Brain microvascular endothelial cell (primary cell): ENCODE data around the gene RPS3.

ENCODE experiments used
- DNase-seq: peaks from one replicate; pipeline ENCODE4 v3.0.0-alpha.2; 2020
- H3K27ac ChIP-seq: fragments of 250-450 bp; sonication (Bioruptor Pico); 2 replicates; pipeline ENCODE4 v1.5.1; 2020; ENCODE audit warnings: mild to moderate bottlenecking, moderate library complexity
- H3K27me3 ChIP-seq: fragments of 250-450 bp; sonication (Bioruptor Pico); replicated peaks from 2 replicates; pipeline ENCODE4 v1.5.1; 2020; ENCODE audit warnings: mild to moderate bottlenecking
- H3K36me3 ChIP-seq: fragments of 250-450 bp; sonication (Bioruptor Pico); replicated peaks from 2 replicates; pipeline ENCODE4 v1.5.1; 2020; ENCODE audit warnings: mild to moderate bottlenecking
- H3K4me3 ChIP-seq: 2 replicates; pipeline ENCODE4 v1.5.1; 2011; ENCODE audit warnings: low read depth, mild to moderate bottlenecking, control low read depth, low read length, moderate library complexity
- CTCF ChIP-seq: IDR thresholded peaks from 2 replicates; pipeline ENCODE4 v1.5.1; 2011; ENCODE audit warnings: low read depth, mild to moderate bottlenecking, moderate library complexity, low read length, control low read depth, inconsistent platforms; ENCODE audit errors: missing control alignments
- in situ Hi-C: cut with HindIII; loops from 2 replicates; pipeline ENCODE4 v1.10.0; 2017; ENCODE audit warnings: low sequenced_read_pairs, low pct_ligation_motif_present

Gene RPS3

GRCh38 chr11:75420224-75421034 is 21.1 kb downstream of the RPS3 start:
- Histone ChIP-seq H3K36me3 (peaks cover 3% of the 10 kb centered on the region), H3K27me3 (no peaks in the 10 kb centered on the region), H3K27ac (no peak overlapping the region), H3K4me3 (no peak overlapping the region)
- in situ Hi-C loops: no loop called here
- no peak for TF ChIP-seq CTCF
- DNase-seq: no peak

GRCh38 chr11:75421035-75421602 is 21.8 kb downstream of the RPS3 start:
- no peak overlapping the region for H3K4me3 ChIP-seq
- H3K36me3 ChIP-seq: peaks cover under 1% of the 10 kb centered on the region
- no peak for TF ChIP-seq CTCF
- in situ Hi-C loops: no loop called here
- no peak for DNase-seq
- no peaks in the 10 kb centered on the region for H3K27me3 ChIP-seq
- no peak overlapping the region for H3K27ac ChIP-seq

- in situ Hi-C loops: no loop called here
- no peaks in the 10 kb centered on the region for H3K36me3 ChIP-seq
- H3K27ac ChIP-seq: no peak overlapping the region
- DNase-seq: no peak
- no peaks in the 10 kb centered on the region for H3K27me3 ChIP-seq
- no peak overlapping the region for H3K4me3 ChIP-seq
- no peak for TF ChIP-seq CTCF
Observed at GRCh38 chr11:75421902-75422247, 22.6 kb downstream of the RPS3 start.

- Histone ChIP-seq H3K4me3 (no peak overlapping the region), H3K27ac (no peak overlapping the region), H3K36me3 (no peaks in the 10 kb centered on the region), H3K27me3 (no peaks in the 10 kb centered on the region)
- no peak for TF ChIP-seq CTCF
- no peak for DNase-seq
- in situ Hi-C loops: no loop called here
Observed at GRCh38 chr11:75422248-75423231, 23.2 kb downstream of the RPS3 start.

- TF ChIP-seq CTCF: no peak
- no peak overlapping the region for H3K27ac ChIP-seq
Observed at GRCh38 chr11:75423721-75424120, 24.4 kb downstream of the RPS3 start.

More at GRCh38 chr11:75423721-75424120, 24.4 kb downstream of the RPS3 start:
- no peak for DNase-seq
- in situ Hi-C loops: no loop called here
- no peak overlapping the region for H3K4me3 ChIP-seq
- H3K36me3 ChIP-seq: no peaks in the 10 kb centered on the region
- H3K27me3 ChIP-seq: no peaks in the 10 kb centered on the region
